Activated naive CD8-positive, alpha-beta T cell treated with anti-CD3 and anti-CD28 coated beads for 36 hours (primary cell): ENCODE results near the gene ZNF768. TPM values are rescaled to one million over a fixed set of nuclear protein-coding genes. Genes with fewer than 3 reads are reported as not detected.
"Not testable (repeated sequence)": the region's sequence is repeated elsewhere in the genome, so short reads cannot be mapped to it uniquely, and the experiment has no call there.

ENCODE experiments used
- DNase-seq: peaks from one replicate; pipeline ENCODE4 v3.0.0; 2021
- H3K27ac Mint-ChIP-seq: one replicate; pipeline ENCODE4 v1.8.0; 2022; ENCODE audit warnings: mild to moderate bottlenecking, moderate library complexity, mixed read lengths
- H3K27me3 Mint-ChIP-seq: one replicate; pipeline ENCODE4 v1.8.0; 2022; ENCODE audit warnings: mild to moderate bottlenecking, mixed read lengths
- H3K36me3 Mint-ChIP-seq: one replicate; pipeline ENCODE4 v1.8.0; 2021; ENCODE audit warnings: mild to moderate bottlenecking, mixed read lengths
- H3K4me1 Mint-ChIP-seq: one replicate; pipeline ENCODE4 v1.8.0; 2021; ENCODE audit warnings: mixed read lengths
- H3K4me3 Mint-ChIP-seq: one replicate; pipeline ENCODE4 v1.8.0; 2022; ENCODE audit warnings: mild to moderate bottlenecking, moderate library complexity, mixed read lengths
- H3K9me3 Mint-ChIP-seq: one replicate; pipeline ENCODE4 v1.8.0; 2022; ENCODE audit warnings: mixed read lengths
- total RNA-seq, 2 experiments: library from RNA; stranded (reverse); gene quantifications; one replicate each; pipeline ENCODE4 v1.2.3, GENCODE V29; 2021

The ZNF768 gene
- total RNA-seq, 2 experiments from 2014 or later, result 11.4 to 11.8 TPM

- Mint-ChIP-seq H3K9me3 (no peaks in the 10 kb centered on the region), H3K27ac (peak overlapping the region; percentile 42)
Observed at GRCh38 chr16:30530163-30531037, 4.0 kb upstream of the ZNF768 start.

GRCh38 chr16:30528799-30529457, 2.6 kb upstream of the ZNF768 start:
- Mint-ChIP-seq H3K27me3 (no peaks in the 10 kb centered on the region), H3K4me1 (peaks cover 28% of the 10 kb centered on the region), H3K4me3 (no peak overlapping the region), H3K36me3 (peaks cover 5% of the 10 kb centered on the region), H3K9me3 (no peaks in the 10 kb centered on the region), H3K27ac (no peak overlapping the region)
- DNase-seq, result no peak

More at GRCh38 chr16:30530163-30531037, 4.0 kb upstream of the ZNF768 start:
- H3K27me3 Mint-ChIP-seq, result no peaks in the 10 kb centered on the region
- DNase-seq, result no peak
- peaks cover 28% of the 10 kb centered on the region for H3K4me1 Mint-ChIP-seq
- no peak overlapping the region for H3K4me3 Mint-ChIP-seq
- peaks cover 8% of the 10 kb centered on the region for H3K36me3 Mint-ChIP-seq

GRCh38 chr16:30527635-30528178, 1.3 kb upstream of the ZNF768 start:
- H3K27ac Mint-ChIP-seq, result peak overlapping the region; percentile 78
- no peaks in the 10 kb centered on the region for H3K27me3 Mint-ChIP-seq
- H3K4me3 Mint-ChIP-seq, result peak overlapping the region; percentile 79
- DNase-seq, result no peak
- peaks cover 2% of the 10 kb centered on the region for H3K36me3 Mint-ChIP-seq
- H3K4me1 Mint-ChIP-seq, result peaks cover 23% of the 10 kb centered on the region
- no peaks in the 10 kb centered on the region for H3K9me3 Mint-ChIP-seq

- H3K4me1 Mint-ChIP-seq, result peaks cover 23% of the 10 kb centered on the region
- H3K4me3 Mint-ChIP-seq, result peak overlapping the region; percentile 79
- peaks cover 6% of the 10 kb centered on the region for H3K36me3 Mint-ChIP-seq
- DNase-seq, result peak; percentile 98
- H3K27me3 Mint-ChIP-seq, result no peaks in the 10 kb centered on the region
- no peaks in the 10 kb centered on the region for H3K9me3 Mint-ChIP-seq
- H3K27ac Mint-ChIP-seq, result peak overlapping the region; percentile 78
Observed at GRCh38 chr16:30526823-30527634, 663 bp upstream of the ZNF768 start.

- H3K27ac Mint-ChIP-seq, result peak overlapping the region; percentile 42
- H3K27me3 Mint-ChIP-seq, result no peaks in the 10 kb centered on the region
- peak overlapping the region; percentile 83 for H3K4me3 Mint-ChIP-seq
- H3K9me3 Mint-ChIP-seq, result no peaks in the 10 kb centered on the region
- DNase-seq, result no peak
- H3K4me1 Mint-ChIP-seq, result peaks cover 21% of the 10 kb centered on the region
- H3K36me3 Mint-ChIP-seq, result peaks cover 6% of the 10 kb centered on the region
Observed at GRCh38 chr16:30525844-30526136, 576 bp downstream of the ZNF768 start.

- Mint-ChIP-seq H3K27me3 (no peaks in the 10 kb centered on the region), H3K4me3 (peak overlapping the region; percentile 22), H3K27ac (no peak overlapping the region), H3K4me1 (peaks cover 14% of the 10 kb centered on the region), H3K9me3 (no peaks in the 10 kb centered on the region), H3K36me3 (peaks cover 12% of the 10 kb centered on the region)
- no peak for DNase-seq
Observed at GRCh38 chr16:30524575-30525568, 1.5 kb downstream of the ZNF768 start.

GRCh38 chr16:30523768-30524574, 2.4 kb downstream of the ZNF768 start:
- no peaks in the 10 kb centered on the region for H3K27me3 Mint-ChIP-seq
- peaks cover 12% of the 10 kb centered on the region for H3K4me1 Mint-ChIP-seq
- H3K36me3 Mint-ChIP-seq, result peaks cover 21% of the 10 kb centered on the region
- no peak overlapping the region for H3K4me3 Mint-ChIP-seq
- no peak for DNase-seq
- no peak overlapping the region for H3K27ac Mint-ChIP-seq
- no peaks in the 10 kb centered on the region for H3K9me3 Mint-ChIP-seq

GRCh38 chr16:30522702-30523463, 3.5 kb downstream of the ZNF768 start:
- H3K9me3 Mint-ChIP-seq, DNase-seq, H3K4me3 Mint-ChIP-seq, H3K27me3 Mint-ChIP-seq: not testable (repeated sequence)
- peaks cover 31% of the 10 kb centered on the region for H3K36me3 Mint-ChIP-seq
- peaks cover 12% of the 10 kb centered on the region for H3K4me1 Mint-ChIP-seq
- H3K27ac Mint-ChIP-seq, result peak overlapping the region; percentile 51

GRCh38 chr16:30521873-30522641, 4.3 kb downstream of the ZNF768 start:
- Mint-ChIP-seq H3K27me3 (no peaks in the 10 kb centered on the region), H3K27ac (peak overlapping the region; percentile 35), H3K4me1 (peaks cover 12% of the 10 kb centered on the region), H3K36me3 (peaks cover 38% of the 10 kb centered on the region), H3K9me3 (no peaks in the 10 kb centered on the region), H3K4me3 (no peak overlapping the region)
- DNase-seq, result no peak

- H3K27ac Mint-ChIP-seq, result peak overlapping the region; percentile 35
Observed at GRCh38 chr16:30521476-30521872, 4.9 kb downstream of the ZNF768 start.

GRCh38 chr16:30519120-30520049, 7.0 kb downstream of the ZNF768 start:
- Mint-ChIP-seq H3K36me3 (peaks cover 54% of the 10 kb centered on the region), H3K4me3 (no peak overlapping the region), H3K27me3 (no peaks in the 10 kb centered on the region), H3K4me1 (peaks cover 9% of the 10 kb centered on the region), H3K27ac (peak overlapping the region; percentile 76), H3K9me3 (no peaks in the 10 kb centered on the region)
- DNase-seq, result no peak

More at GRCh38 chr16:30521476-30521872, 4.9 kb downstream of the ZNF768 start:
- Mint-ChIP-seq H3K27me3 (no peaks in the 10 kb centered on the region), H3K4me1 (peaks cover 12% of the 10 kb centered on the region), H3K36me3 (peaks cover 40% of the 10 kb centered on the region), H3K9me3 (no peaks in the 10 kb centered on the region), H3K4me3 (no peak overlapping the region)
- no peak for DNase-seq
